Measurements from ENCODE around the gene GPBAR1.

- TF ChIP-seq CTCF (IDR thresholded peaks at IDR 0.05) (no peak), POLR2A (IDR thresholded peaks at IDR 0.05) (no peak)
Measured at GRCh38 chr2:218296847-218297246, 36.0 kb downstream of the GPBAR1 start.
